Measurements from ENCODE around the gene ODF4. TPM values are rescaled to one million over a fixed set of nuclear protein-coding genes. Genes with fewer than 3 reads are reported as not detected.
A peak's percentile ranks its signal among the peaks of the same experiment; 100 is the strongest.
"Not testable (repeated sequence)": the region's sequence is repeated elsewhere in the genome, so short reads cannot be mapped to it uniquely, and the experiment has no call there.

The ODF4 gene
- total RNA-seq, 1 experiment from 2014 or later = not detected

DNA sequence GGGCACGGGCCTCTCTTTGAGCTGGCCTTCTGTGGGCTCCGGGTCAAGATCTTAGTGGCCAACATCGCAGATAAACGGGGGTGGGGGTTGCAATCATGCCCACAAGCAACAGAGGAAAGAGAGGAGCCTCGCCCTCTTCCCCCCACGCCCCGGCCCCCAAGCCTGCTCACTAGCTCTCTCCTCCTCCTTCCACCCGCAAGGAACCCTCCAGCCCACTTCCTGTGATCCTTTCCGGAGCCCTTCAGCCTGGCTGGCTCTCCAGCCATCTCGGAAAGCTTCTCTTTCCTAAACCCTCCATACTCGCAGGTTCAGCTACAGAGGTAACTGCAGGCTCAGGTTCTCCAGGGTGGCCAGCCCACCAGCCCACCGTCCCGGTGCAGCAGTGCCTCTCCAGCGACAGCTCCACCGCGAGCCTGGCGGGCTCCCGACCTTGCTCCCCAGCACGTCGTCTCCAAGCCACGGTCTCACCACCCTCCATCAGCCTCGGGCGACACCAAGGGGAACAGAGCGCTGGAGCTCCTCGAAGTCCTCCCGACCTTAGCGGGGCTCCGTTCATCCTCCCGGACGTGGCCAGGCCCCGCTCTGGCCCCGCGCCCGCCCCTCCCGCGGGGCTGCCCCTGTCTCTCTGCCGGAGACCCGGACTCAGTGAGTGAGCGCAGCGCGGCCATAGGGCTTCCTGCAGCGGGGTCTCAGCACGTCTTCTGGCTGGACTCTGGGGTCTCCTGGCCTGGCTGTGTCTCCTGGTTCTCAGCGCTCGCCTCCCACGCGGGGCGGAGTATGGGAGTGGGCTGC, 12.9 kb upstream of the ODF4 start:
- DNase-seq (ENCODE audit: low read depth) = peak; percentile 34

GRCh38 chr17:8327303-8327649, 12.4 kb upstream of the ODF4 start:
- DNase-seq (ENCODE audit: low read depth) = no peak

DNA sequence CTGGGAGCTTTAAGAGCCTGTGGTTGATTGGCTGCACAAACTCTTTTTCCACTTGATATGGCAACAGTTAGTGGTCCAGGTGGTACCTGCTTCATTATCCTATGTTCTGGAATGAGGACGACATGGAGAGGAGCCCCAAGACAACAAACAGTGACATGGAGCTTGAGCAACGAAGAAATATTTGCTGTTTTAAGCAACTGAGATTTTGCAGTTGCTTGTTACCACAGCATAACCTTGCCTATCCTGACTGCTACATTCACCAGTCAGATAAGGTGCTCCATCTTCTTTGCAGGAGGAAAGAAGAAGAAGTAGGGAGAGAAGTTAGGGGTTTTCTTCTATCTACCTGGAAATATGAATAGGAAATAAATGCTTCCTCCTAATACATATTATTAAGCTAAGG, 7.5 kb upstream of the ODF4 start:
- DNase-seq (ENCODE audit: low read depth) = no peak

DNA sequence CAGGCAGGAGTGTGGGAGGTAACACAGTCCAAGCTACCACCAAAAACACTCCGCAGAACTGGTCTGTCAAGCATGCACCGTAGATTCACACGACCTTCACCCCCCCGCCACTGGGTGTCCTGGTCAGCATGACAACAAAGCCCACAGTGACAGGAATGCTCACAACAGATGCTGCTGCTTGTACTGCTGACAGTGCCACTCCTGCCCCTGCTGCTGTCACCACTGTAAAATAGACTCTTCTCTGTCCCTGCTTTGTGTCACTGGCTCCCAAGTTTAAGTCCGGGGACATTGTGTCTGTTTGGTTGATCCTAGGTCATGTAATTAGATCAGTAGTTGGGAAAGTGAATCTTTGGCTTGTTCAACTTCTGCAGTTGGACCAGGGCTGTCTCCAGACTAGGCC, 7.0 kb upstream of the ODF4 start:
- DNase-seq (ENCODE audit: low read depth) = no peak

GRCh38 chr17:8333281-8333680, 6.4 kb upstream of the ODF4 start:
- DNase-seq (ENCODE audit: low read depth) = no peak

- no peak for DNase-seq (ENCODE audit: low read depth)
Observed at GRCh38 chr17:8337802-8338752, 1.6 kb upstream of the ODF4 start.

- DNase-seq (ENCODE audit: low read depth) = no peak
Observed at GRCh38 chr17:8338753-8339140, 893 bp upstream of the ODF4 start.

DNA sequence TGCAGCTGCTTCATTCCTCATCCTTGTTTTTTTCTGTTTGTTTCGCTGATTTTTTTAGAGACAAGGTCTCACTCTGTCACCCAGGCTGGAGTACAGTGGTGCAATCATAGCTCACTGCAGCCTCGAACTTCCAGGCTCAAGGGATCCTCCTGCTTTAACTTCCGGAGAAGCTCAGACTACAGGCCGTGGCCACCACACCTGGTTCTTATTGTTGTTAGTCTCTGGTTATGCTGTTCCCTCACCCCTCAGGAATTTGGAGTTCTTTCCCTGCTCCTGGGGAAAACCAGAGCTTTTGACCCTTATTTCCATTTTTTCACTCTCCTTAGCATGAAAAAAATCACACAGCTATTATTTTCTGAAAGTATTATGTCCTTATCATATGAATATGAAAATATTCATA, 1.8 kb downstream of the ODF4 start:
- no peak for DNase-seq (ENCODE audit: low read depth)

DNA sequence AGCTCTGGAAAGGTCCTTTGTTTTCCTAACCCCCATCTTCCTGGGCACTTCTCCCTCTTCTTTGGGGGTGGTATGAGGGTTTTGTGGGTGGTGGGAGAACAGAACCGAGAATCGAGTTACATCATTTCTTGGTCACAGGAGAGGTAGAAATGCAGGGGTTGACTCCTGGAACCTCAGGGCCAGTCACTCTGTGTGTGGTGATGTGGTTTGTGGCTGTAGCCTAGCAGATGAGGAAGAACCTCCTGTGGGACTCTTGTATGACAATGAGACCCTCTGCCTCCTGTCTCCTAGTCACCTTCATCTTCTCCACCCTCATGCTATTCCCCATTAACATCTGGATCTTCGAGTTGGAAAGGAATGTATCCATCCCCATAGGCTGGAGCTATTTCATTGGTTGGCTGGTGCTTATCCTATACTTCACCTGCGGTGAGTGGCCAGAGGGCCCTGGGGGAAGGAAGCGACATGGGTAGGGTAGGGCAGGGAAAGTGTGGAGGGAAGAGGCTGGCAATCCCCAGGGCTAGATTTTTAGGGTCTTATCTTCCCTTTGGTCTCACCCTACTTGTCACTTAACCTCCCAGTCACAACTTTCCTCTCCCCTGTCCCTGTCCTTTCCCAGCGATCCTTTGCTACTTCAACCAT, 5.5 kb downstream of the ODF4 start:
- DNase-seq (ENCODE audit: low read depth) = no peak

- no peak for DNase-seq (ENCODE audit: low read depth)
Observed at GRCh38 chr17:8345951-8346665, 6.5 kb downstream of the ODF4 start.

DNA sequence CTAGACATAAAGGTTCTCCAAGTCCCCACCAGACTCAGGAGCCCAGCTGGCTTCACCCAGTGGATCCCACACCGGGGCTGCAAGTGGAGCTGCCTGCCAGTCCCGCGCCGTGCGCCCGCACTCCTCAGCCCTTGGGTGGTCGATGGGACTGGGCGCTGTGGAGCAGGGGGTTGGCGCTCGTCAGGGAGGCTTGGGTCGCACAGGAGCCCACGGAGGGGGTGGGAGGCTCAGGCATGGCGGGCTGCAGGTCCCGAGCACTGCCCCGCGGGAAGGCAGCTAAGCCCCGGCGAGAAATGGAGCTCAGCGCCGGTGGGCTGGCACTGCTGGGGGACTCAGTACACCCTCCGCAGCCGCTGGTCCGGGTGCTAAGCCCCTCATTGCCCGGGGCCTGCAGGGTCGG, 7.4 kb downstream of the ODF4 start:
- not testable (repeated sequence) for DNase-seq (ENCODE audit: low read depth)

DNA sequence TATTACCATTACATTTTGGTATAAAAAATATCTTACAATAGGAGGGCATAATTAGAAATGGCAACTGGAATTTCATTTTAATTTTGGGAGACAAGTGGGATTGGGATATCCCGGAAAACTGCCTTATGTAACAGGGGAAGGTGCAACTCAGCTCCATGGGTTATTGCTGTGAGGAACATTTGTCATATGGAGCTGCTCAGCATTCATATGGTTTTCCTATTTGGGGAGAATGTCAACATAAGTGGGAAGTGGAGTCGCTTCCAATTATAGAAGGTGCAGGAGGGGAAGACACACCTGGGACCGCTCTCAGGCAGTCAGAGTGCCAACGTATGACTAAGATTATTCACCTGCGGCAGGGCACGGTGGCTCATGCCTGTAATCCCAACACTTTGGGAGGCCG, 10.7 kb downstream of the ODF4 start:
- no peak for DNase-seq (ENCODE audit: low read depth)

DNA sequence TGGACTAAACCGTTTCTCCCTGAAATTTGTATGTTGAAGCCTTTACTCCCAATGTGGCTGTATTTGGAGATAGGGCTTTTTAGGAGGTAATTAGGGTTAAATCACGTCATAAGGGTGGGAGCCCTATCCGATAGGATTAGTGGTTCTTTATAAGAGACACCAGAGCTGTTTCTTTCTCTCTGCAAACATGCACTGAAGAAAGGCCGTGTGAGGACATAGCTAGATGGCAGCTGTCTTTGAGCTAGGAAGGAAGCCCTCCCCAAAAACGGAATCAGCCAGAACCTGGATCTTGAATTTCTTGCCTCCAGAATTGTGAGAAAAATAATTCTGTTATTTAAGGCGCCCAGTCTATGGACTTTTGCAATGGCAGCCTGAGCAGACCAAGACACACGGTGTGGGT, 14.1 kb downstream of the ODF4 start:
- DNase-seq (ENCODE audit: low read depth) = no peak

DNA sequence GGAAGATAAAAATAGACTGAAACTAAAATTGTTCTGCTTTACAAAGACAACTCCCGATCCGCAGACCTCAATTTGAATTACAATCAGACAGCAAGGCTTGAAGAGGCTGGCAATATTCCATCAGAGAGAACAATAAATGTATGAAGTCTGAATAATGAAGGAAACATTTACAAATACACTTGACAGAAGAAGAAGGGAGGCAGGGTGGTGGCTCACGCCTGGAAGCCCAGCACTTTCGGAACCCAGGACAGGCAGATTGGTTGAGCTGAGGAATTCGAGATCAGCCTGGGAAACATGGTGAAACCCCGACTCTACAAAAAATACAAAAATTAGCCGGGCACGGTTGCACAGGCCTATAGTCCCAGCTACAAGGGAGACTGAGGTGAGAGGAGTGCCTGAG, 14.6 kb downstream of the ODF4 start:
- DNase-seq (ENCODE audit: low read depth) = no peak

DNA sequence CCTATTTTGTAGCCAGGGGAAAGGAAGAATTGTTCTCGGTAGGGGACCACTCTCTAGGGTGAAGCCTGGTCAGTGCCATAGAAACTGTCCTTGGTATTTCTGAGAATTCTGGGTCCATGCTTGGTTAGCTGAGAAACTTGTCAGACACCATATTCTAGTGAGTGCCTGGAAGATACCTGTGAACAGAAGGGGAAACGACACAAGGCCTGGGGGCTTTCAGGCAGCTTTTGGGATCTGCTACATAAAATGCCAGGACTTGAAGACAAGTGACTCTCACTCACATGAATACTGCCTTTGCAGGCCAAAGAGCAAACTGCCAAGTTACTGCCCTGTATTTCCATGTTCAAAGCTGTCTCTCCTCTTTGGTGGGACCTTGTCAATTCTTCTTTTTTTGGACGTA, 18.3 kb downstream of the ODF4 start:
- DNase-seq (ENCODE audit: low read depth) = no peak

- peak; percentile 80 for DNase-seq (ENCODE audit: low read depth)
Observed at GRCh38 chr17:8359769-8360168, 20.1 kb downstream of the ODF4 start.

DNA sequence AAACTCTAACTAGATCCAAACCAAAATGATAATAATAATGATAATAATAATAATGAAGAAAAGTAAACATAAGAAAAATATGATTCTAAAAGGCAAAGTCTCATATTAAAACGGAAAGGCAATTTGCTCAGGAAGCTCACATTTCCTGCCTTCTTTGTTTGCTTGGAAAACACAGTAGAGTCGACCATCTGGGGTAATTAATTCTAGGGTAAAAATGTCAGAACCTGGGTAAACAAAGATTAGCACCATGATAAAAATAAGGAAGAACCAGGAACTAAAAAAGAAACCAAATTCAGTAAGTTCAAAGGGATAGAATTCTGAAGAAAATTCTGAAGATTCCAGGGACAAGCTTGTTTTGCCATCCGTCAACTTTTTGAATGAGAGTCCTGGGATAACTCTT, 20.6 kb downstream of the ODF4 start:
- no peak for DNase-seq (ENCODE audit: low read depth)

GRCh38 chr17:8360751-8361150, 21.1 kb downstream of the ODF4 start:
- no peak for DNase-seq (ENCODE audit: low read depth)

- DNase-seq (ENCODE audit: low read depth) = peak; percentile 19
Observed at GRCh38 chr17:8362651-8363332, 23.2 kb downstream of the ODF4 start.

DNA sequence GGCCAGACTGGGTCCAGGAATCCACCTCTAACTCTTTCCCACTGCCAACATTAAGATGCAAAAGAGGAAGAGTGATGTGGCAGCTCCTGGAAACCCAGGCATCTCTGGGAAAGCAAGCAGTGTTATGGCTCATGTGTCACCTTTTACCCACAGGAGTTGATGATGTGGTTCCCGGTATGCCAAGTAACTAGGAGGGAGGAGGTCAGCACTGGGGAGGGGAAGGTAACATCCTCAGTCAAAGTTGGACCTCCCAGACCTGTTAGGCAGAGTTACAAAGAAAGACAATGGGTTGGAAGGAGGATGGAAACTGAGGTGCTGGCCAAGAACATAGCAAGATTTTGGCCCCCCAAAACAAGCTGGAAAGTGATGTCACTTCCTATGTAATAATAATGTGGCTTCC, 25.5 kb downstream of the ODF4 start:
- DNase-seq (ENCODE audit: low read depth) = peak; percentile 73

- DNase-seq (ENCODE audit: low read depth) = peak; percentile 17
Observed at GRCh38 chr17:8366231-8366630, 26.6 kb downstream of the ODF4 start.
